Activated CD8-positive, alpha-beta memory T cell treated with anti-CD3 and anti-CD28 coated beads for 36 hours (primary cell): ENCODE results near the gene MEDAG. TPM values are rescaled to one million over a fixed set of nuclear protein-coding genes. Genes with fewer than 3 reads are reported as not detected.

ENCODE experiments used
- CTCF ChIA-PET: fragments of 350-600 bp; sonication (Branson Sonifier 250); formaldehyde crosslinking; loops from one replicate; lab custom pipeline; 2021; ENCODE audit warnings: antibody characterized with exemption; lab: Charles Lee
- POLR2A ChIA-PET: fragments of 350-600 bp; sonication (Branson Sonifier 250); formaldehyde crosslinking; loops from one replicate; lab custom pipeline; 2021; ENCODE audit warnings: antibody characterized with exemption; lab: Charles Lee
- total RNA-seq, 2 experiments: library from RNA; stranded (reverse); gene quantifications; one replicate each; pipeline ENCODE4 v1.2.3, GENCODE V29; 2021

Gene MEDAG
- total RNA-seq, 2 experiments from 2014 or later, result not detected

- ChIA-PET POLR2A (no interaction called here), CTCF (no interaction called here)
Observed at GRCh38 chr13:30927595-30927994, 21.5 kb downstream of the MEDAG start.

GRCh38 chr13:30928978-30929377, 22.9 kb downstream of the MEDAG start:
- ChIA-PET CTCF (no interaction called here), POLR2A (no interaction called here)

- POLR2A ChIA-PET, result no interaction called here
- CTCF ChIA-PET, result no interaction called here
Observed at GRCh38 chr13:30932481-30933353, 26.6 kb downstream of the MEDAG start, which contains the start of gene TEX26. Gene TEX26, plus strand, starts transcription at chr13:30932656. Its CDS starts 60 bp downstream, at chr13:30932716.

DNA sequence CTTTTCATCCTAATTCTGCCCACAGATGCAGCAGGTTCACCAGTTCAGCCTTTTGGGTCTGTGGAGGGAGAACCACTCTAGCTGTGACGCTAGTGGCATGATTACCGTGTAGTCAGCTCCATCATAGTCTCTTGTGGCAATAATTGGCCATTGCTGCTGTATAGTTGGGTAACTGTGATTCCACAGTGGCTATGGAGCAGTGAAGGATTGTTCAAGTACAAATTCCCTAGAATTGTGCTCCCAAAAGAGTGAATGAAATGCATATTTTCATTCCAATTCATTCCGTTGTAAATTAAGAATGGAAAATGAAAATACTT, 27.2 kb downstream of the MEDAG start:
- ChIA-PET CTCF (no interaction called here), POLR2A (no interaction called here)

DNA sequence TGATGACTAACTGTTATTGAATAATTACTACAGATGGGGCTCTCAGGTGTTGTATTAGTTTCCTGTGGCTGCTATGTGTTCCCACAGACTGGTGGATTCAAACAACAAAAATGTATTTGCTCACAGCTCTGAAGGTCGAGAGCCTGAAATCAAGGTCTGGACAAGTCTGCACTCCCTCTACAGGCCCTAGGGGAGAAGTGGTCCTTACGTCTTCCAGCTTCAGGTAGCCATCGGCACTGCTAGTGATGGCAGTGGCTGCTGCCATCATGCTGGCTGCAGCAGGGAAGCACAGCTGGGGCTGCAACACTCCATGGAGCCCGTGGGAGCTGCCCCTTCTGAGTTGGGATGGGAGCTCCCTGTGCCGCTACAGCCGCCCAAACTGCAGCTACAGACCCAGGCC, 28.3 kb downstream of the MEDAG start:
- POLR2A ChIA-PET, result no interaction called here

DNA sequence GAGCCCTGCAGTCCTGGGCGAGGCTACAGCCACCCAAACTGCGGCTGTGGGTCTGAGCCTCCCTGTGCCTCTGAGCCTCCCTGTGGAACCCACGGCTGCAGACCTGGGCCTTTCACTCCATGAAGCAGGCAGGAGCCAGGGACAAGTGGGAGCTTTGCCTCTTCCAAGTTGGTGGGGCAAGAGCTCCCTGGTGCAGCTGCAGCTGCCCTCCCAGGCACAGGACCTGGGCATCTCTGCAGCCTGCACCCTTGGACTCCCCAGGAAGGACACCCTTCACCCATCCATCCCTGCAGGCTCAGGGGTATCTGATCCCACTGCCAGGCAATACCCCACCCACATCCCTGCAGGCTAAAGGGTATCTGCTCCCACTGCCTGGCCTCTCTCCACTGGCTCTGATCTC, 28.7 kb downstream of the MEDAG start:
- ChIA-PET CTCF (no interaction called here), POLR2A (no interaction called here)

More for the DNA sequence above, 28.3 kb downstream of the MEDAG start:
- CTCF ChIA-PET, result no interaction called here

- ChIA-PET POLR2A (no interaction called here), CTCF (no interaction called here)
Observed at GRCh38 chr13:30936971-30937370, 30.9 kb downstream of the MEDAG start.

- CTCF ChIA-PET, result no interaction called here
- POLR2A ChIA-PET, result no interaction called here
Observed at GRCh38 chr13:30943881-30944280, 37.8 kb downstream of the MEDAG start.

DNA sequence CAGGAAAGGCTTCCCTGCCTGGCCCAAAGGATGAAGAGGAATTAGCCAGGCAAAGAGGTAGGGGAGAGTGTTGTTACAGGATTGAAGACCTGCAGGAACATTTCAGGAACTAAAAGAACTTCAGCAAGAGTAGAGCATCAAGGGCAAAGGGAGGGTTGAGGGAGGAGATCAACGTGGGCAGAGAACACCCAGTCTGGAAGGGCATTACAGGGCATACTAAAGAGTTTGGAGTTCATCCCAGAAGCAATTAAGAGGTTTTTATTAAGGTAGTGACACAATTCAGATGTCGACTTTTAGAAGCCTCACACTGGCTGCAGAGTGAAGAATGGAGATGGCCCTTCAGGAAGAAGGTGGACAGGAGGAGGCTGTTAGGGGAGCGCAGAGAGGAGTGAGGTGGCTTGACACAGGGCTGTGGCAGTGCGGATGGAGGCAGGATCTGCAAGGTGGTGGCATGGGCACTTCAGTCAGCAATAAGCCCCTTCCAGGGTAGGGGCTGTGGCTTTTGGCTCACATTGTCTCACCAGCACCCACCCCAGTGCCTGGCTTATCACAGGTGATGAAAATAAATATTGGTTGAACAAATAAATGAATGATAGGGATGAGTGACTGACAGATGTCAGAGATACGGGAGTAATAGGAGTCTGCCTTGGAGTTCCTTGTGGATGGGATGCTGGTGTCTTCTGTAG, 51.3 kb downstream of the MEDAG start:
- POLR2A ChIA-PET, result no interaction called here
- CTCF ChIA-PET, result no interaction called here

DNA sequence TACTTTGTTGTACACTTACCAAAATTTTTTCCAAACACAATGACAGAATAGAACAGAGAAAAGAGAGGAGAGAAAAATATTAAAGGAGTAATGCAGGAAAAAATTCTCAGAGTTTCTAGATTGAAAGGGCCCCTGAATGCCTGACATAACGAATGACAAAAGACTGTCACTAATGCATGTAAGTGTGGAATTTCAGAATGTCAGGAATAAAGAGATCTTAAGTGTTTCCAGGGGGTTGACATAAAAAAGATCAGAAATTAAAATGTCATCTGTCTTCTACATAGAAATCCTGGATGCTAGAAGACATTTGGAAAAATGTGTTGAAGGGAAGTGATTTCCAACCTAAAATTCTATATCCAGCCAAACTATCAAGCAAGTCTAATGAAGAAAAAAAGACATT, 53.6 kb downstream of the MEDAG start:
- CTCF ChIA-PET, result no interaction called here
- POLR2A ChIA-PET, result no interaction called here

DNA sequence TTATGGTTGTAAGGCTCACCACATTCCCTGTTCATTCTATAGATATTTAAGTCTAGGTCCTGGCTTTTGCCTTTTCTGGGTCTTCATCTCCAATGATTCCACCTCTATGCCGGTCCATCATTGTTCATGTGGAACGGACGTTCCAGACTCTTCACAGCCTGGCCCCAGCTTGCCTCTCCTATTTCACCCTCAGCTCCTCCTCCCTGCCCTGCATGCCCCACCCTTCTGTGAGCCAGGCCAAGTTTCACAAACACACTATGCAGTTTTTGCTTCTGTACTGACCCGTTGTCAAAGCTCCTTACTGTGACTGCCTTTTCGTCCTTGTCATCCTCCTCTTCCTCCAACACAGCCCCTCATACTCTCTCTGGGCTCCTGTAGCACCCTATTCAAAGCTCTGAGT, 57.7 kb downstream of the MEDAG start:
- ChIA-PET CTCF (no interaction called here), POLR2A (no interaction called here)

GRCh38 chr13:30965380-30965779, 59.3 kb downstream of the MEDAG start:
- POLR2A ChIA-PET, result no interaction called here
- CTCF ChIA-PET, result no interaction called here

DNA sequence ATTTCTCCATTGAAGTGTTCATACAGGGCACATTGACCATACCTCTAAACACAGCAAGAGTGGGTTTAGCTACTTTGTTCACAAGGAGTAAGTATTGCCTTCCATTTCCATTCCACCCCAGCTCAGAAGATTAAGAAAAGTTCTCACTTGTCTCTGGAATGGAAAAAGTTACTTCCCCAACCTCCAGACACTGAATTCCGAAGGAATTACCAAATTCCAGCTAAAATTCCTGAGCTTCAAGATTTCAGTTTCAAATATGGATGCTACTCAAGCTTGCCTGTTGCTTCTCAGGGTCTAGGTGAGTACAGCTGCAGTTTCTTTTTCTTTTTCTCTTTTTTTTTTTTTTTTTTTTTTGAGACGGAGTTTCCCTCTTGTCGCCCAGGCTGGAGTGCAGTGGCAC, 60.0 kb downstream of the MEDAG start:
- POLR2A ChIA-PET, result no interaction called here
- CTCF ChIA-PET, result no interaction called here

DNA sequence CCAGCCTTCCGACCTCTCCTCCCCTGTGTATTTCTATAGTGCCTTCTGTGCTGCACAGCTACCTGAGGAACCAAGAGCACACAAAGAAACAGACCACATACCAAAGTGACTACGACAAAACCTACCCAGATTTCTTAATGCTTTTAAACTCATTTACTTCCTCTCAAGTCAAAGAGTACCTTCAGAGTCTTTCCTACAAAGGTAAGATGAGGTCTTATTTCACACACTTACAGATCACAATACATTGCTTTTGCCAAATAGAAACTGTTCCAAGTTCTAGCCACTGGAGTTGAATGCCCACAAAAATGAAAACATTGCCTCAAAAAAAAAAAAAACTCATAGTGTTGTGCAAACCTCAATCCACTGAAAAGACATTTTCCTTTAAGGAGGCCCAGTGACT, 62.8 kb downstream of the MEDAG start:
- ChIA-PET CTCF (interaction anchor here (4.4 kb wide), 1 partner anchor 11 kb away, joined by 19 read pairs; no protein-coding TSS in a partner anchor), POLR2A (no interaction called here)

DNA sequence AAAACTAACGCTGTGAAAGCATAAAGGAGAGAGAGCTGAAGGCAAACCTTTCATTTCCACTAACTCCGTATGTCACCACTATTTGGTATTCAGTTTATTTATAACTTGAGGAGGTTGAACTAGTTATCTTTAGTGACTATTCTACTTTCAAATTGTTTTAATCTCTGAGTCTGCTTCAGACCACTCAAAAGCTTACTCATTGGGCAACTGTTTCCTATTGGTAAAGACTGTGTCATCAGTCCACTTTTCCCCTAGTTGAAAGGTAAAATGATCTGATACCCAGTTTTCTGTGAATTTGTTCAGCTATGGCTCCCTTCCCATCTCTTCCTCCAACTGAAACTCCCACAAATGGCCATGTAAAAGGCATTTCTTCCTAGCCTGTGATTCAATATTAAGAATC, 65.5 kb downstream of the MEDAG start:
- CTCF ChIA-PET, result interaction anchor here (4.4 kb wide), 1 partner anchor 8 kb away, joined by 19 read pairs; no protein-coding TSS in a partner anchor
- POLR2A ChIA-PET, result no interaction called here

DNA sequence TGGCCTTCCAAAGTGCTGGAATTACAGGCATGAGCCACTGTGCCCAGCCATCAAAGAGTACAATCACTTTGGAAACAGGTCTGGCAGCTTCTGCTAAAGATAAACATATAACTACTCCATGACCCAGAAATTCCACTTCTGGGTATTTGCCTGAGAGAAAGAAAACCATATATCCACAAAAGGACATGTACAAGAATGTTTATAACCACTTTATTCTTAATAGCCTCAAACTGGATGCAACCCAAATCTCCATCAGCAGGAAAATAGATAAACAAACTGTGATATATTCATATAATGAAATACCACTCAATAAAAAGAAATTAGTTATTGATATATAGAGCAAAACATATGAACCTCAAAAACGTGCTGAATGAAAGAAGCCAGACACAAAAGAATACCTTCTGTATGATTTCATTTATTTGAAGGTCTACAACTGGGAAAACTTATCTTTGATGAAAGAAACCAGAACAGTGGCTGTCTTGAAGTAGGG, 66.9 kb downstream of the MEDAG start:
- POLR2A ChIA-PET, result no interaction called here
- CTCF ChIA-PET, result no interaction called here

DNA sequence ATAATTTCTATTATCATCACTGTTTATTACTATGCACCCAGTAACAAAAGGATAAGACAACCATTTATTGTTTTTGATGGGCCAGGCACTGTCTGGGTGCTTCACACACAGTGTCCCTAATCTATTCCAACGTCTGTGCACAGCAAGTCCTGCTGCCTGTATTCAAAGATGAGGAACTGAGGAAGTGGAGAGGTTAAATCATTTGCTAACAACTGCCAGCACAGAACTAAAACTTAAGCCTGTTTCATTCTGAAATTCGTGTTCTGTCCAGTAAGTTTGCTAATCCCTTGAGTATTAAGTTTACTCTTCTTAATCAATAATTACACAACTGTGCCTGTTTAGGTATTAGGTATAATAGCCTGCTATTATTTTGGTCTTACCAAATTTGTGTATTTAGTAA, 68.3 kb downstream of the MEDAG start:
- CTCF ChIA-PET, result no interaction called here

More for the DNA sequence above, 68.3 kb downstream of the MEDAG start:
- POLR2A ChIA-PET, result no interaction called here
